GM18511 (cell line): ENCODE results near the gene GNB3.
"Not testable (repeated sequence)": the region's sequence is repeated elsewhere in the genome, so short reads cannot be mapped to it uniquely, and the experiment has no call there.

Experiments
- ATAC-seq: cut with Tn5 transposase; IDR thresholded peaks from one replicate; pipeline ENCODE4 v1.9.1; 2021; ENCODE audit warnings: mild to moderate bottlenecking, moderate library complexity; ENCODE audit not compliant: unreplicated experiment

GNB3 gene

DNA sequence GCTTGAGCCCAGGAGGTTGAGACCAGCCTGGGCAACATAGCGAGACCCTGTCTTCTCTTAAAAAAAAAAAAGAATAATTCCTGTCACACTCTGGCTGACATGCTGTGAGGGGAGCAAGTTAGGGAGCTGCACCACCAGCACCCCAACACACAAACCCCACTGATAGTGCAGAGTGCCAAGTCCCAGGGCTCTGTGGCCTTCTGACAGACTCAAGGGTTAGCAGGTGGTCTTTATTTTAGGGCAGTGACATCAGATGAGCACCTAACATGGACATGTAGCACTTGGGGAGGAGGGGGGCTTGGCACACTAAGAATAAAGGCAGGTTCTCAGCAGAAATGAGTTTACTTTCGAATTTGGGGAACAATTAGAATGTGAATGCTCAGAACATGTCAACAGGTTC is 18.1 kb downstream of the GNB3 start:
- ATAC-seq = no peak

DNA sequence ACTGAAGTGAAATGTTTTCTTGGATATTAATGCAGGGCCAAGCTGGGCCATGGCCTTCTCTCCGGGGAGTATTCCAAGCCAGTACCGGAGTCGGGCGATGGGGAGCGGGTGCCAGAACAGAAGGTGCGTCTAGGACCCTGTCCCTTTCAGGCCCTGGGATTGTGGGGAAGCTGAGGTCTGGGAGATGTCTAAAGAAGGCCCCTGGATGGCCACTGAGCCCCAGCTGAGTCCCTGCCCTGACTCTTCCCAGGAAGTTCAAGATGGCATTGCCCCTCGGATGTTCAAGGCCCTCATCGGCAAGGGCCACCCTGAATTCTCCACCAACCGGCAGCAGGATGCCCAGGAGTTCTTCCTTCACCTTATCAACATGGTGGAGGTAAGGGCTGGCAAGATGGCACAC is 19.4 kb downstream of the GNB3 start:
- ATAC-seq = no peak

DNA sequence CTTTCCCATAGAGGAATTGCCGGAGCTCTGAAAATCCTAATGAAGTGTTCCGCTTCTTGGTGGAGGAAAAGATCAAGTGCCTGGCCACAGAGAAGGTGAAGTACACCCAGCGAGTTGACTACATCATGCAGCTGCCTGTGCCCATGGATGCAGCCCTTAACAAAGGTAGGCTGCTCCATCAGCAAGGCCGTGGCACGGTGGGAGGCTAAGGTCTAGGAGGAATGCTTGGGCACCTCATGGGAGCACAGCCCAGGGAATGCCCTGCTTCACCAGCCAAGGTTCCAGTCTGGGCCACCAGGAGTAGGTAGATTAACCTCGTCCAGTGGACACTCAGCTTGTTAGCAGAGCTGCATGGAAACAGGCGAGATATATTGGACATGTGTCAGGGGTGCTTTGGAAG is 20.2 kb downstream of the GNB3 start:
- no peak for ATAC-seq

DNA sequence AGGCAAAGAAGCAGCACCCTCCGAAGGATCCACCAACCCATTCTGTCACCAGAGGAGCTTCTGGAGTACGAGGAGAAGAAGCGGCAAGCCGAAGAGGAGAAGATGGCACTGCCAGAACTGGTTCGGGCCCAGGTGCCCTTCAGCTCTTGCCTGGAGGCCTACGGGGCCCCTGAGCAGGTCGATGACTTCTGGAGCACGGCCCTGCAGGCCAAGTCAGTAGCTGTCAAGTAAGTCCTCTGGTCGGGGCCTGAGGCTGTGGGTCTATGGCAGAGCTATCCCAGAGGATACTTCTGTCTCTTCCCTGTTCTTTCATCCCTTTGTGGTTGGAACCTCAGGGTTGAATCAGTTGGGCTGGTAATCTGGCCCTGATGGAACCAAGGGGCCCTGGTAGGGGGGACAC is 20.7 kb downstream of the GNB3 start:
- no peak for ATAC-seq

DNA sequence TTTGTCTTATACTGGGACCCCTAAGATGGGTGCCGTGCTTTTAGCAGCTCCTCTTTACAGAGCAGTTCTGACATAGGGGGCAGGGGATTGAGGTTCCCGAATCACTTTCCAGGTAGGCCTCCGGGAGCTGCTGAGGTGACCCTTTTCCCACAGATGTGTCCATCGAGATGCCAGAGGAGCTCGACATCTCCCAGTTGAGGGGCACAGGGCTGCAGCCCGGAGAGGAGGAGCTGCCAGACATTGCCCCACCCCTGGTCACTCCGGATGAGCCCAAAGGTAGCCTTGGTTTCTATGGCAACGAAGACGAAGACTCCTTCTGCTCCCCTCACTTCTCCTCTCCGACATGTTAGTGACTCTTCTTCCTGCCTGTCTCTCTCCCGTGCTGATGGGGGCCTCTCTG is 22.3 kb downstream of the GNB3 start:
- no peak for ATAC-seq

DNA sequence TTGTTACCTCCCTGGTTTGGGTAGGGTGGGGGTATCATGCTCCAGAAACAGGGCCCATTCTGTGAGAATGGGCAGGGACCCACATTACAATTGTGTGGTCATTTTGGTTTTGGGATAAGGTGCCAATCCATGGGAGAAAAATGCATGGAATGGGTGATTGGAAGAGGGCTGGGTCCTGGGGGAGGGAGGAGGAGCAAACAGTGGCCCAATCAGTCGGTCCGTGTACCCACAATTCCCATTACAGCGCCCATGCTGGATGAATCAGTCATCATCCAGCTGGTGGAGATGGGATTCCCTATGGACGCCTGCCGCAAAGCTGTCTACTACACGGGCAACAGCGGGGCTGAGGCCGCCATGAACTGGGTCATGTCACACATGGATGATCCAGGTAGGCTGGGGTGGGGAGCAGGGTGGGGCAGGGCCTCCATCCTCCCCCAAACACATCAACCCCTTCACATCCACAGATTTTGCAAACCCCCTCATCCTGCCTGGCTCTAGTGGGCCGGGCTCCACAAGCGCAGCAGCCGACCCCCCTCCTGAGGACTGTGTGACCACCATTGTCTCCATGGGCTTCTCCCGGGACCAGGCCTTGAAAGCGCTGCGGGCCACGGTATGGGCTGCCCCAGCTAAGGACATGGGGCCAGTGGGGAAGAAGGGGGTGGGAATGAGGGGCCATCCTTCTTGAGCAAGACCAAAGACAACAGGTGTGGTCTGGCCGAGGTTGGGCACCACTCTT is 23.0 kb downstream of the GNB3 start:
- no peak for ATAC-seq

DNA sequence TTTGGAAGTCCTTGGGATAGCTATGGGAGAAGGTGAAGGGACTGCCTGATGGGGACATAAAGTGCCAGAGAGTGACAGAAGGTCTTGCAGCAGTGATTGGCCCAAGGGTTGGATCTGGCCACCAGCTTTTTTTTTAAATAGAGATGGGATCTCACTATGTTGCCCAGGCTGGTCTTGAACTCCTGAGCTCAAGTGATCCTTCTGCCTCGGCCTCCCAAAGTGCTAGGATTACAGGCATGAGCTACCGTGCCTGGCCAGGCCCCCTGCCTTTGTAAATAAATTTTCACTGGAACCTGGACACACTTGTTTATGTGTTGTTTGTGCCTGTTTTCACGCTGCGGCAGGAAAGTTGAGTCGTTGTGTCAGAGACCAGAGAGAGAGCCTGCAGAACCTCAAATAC is 24.6 kb downstream of the GNB3 start:
- ATAC-seq = not testable (repeated sequence)

DNA sequence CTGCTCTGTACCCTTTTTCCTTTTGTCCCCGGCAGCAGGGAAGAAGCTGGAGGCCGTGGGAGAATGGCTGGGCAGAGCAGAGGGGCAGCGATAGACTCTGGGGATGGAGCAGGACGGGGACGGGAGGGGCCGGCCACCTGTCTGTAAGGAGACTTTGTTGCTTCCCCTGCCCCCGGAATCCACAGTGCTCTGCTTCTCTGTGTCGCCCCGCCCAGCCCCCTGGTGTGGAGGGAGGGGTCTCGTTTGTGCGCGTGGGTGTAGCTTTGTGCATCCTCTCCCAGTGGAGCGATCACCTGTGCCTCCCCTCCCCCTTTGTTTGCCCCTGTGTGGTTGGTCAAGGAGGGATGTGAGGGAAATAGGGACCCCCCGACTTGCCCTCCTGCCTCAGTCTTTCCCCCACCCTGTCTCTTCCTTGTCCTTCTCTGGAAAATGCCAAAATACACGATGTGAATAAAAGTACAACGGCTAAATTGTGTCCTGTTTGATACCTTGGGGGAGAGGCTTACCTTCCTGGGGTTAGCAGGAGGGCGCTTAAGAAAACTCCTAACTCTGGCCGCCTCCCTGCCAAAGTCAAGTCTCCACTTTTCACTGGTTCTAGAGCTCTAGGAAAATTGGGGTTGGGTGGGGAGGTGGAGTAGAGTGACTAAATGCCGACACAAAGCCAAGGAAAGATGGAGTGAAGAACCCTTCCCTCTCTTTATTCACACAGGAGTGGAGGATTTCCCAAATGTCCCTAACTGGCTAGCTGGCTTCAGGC is 25.6 kb downstream of the GNB3 start:
- ATAC-seq = no peak

DNA sequence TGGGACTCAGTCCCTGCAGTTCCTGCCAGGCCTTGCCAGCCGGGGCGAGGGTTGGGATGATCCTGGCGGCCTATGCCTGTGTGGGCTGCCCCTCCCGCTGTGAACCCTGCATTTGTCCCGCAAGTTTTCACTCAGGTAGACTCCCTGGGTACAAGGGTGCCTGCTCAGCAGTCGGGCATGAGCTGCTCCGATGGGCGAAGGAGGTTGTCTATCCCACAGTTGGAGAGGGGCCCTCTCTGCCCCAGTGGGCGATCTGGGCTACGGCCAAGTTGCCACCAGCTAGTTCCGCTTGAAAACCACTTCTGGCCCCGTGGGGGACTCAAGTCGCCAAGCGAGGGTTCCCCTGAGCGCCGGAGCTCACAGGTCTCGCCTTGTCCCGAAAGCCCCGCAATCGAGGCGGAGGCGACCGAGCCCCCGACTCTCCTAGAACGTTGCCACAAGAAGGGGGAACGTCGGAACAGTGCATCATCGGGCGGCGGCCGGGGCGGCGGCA is 26.2 kb downstream of the GNB3 start:
- peak; percentile 15 for ATAC-seq

DNA sequence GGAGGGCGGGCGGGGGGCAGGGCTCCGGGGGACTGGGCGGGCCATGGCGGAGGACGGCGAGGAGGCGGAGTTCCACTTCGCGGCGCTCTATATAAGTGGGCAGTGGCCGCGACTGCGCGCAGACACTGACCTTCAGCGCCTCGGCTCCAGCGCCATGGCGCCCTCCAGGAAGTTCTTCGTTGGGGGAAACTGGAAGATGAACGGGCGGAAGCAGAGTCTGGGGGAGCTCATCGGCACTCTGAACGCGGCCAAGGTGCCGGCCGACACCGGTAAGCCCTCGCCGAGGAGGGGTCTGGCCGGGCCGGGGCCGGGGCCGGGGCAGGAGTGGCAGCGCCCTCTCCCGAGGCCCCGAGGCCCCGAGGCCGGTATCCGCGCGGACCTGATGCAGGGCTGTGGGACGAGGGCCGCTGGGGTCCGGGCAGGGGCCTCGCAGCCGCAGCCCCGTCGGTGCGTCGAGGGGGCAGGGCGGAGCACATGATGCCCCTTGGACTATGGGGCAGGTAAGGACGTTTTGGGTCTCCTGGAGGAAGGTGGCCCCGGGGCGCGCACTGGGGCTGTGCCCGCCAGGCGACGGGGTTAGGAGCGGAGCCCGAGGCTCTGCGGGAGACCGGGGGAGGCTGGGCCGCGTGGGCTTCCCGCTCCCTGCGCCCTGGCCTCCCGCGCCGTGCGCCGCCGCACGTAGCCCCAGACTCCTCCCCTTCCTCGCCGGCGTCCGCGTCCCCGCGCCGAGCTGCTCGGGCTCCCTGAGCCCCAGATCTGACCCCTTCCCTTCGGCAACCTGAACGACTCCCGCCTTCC is 26.9 kb downstream of the GNB3 start, which contains the start of gene TPI1:
TPI1 (plus strand) TSS at position 119 of the 798 bp plus-strand sequence; CDS start at position 155, 36 bp downstream.
- ATAC-seq = peak; percentile 66

DNA sequence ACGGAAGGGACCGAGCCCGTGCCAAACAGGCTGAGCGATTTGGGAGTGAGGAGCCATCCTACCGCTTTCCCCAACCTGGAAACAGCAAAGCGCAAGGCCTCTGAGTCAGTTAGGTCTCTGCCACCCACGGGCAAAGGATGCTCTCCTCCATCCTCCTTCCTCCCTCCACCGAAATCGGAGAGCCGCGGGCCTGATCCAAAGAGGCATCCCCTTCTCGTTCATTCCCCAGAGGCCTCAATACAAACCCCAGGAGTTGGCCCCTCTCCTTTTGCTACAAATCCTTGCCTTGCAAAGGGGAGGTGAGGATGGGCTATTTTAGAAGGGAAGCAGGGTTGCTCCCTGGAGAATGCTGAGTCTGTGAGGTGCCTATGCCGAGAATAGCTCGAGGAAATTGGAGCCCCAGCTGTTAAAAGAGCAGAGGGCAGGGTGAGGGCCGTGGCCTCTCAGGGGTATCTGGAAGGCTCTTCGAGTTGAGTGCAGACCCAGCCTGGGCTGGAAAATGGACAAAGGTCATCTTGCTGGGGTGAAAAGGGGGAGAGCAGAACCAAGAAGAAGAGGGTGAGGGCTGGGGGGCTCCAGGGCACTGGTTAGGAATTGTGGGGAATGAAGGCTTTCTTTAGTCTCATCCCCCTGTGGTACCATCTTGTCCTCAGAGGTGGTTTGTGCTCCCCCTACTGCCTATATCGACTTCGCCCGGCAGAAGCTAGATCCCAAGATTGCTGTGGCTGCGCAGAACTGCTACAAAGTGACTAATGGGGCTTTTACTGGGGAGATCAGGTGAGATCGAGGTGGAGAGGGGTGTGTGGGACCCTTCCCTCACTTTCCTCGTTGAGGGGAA is 27.7 kb downstream of the GNB3 start:
- no peak for ATAC-seq

DNA sequence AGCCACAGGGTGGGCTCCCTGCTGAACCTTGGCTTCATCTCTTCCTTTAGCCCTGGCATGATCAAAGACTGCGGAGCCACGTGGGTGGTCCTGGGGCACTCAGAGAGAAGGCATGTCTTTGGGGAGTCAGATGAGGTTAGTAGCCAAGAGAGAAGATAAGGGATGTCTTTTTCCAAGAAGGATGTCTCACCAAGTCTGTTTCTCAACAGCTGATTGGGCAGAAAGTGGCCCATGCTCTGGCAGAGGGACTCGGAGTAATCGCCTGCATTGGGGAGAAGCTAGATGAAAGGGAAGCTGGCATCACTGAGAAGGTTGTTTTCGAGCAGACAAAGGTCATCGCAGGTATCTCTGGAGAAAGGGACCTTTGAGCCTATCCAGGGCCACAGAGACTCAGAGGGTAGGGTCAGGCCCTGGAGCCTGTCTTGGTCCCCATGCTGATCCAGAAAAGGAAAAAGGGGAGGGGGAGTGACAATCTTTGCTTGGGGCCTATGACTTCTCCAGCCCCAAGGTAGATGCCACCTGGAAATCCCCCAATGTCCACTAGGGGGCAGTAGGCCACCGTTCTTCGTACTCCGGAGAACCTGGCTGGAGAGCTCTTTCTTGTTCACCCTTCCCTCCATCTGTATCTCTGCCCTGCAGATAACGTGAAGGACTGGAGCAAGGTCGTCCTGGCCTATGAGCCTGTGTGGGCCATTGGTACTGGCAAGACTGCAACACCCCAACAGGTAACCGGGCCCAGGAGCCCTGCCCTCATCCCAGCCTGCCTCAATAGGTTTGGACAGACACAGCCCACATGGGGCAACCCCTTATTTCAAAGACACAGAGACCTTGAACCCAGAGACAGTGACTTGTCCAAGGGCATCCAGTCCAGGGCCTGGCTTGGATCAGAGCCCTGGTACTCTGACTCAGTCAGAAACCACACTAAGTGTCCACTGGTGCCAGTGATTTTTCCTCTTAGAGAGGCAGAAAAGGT is 28.6 kb downstream of the GNB3 start:
- no peak for ATAC-seq

DNA sequence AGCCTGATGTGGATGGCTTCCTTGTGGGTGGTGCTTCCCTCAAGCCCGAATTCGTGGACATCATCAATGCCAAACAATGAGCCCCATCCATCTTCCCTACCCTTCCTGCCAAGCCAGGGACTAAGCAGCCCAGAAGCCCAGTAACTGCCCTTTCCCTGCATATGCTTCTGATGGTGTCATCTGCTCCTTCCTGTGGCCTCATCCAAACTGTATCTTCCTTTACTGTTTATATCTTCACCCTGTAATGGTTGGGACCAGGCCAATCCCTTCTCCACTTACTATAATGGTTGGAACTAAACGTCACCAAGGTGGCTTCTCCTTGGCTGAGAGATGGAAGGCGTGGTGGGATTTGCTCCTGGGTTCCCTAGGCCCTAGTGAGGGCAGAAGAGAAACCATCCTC is 29.6 kb downstream of the GNB3 start:
- ATAC-seq = not testable (repeated sequence)

DNA sequence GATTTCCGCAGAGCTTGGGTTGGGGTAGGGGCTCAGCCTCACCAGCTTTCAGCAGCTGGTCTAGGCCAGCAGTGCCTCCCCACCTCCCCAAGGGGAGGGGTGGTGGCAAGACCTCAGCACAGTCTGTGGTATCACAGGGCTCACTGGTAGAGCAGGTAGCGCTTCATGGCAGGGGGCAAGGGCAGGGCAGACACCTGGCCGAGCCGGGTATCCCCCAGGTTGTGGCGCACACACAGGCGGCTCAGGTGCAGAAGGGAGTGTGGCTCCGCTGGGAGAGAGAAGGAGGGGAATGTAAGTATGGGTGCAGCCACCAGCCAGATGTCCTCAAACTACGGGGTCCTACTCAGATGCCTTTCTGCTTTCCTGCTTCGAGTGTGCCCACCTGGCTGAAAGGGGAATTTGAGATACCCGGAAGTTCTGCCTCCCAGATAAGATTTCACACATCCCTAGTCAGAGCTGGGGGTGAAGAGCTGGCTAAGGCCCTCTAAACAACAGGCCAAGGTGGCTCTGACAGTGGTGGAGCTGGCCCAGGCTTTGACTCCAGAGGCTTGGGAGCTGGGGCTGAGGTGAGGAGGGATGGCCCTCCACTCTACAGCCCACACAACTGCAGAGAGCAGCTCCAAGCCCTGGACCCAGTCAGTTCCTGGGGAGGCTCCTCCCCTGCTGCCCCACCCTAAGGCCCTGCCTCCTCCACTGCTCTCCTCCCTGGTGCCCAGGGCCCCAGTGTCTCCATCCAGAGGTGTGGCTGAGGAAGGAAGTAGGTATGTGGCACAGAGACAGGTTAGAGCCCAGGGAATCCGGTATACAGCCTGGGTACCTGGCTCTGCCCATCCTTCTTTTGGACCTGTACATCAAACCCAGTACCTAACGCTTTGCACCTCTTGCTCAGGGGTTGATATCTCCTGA is 30.6 kb downstream of the GNB3 start:
- no peak for ATAC-seq

DNA sequence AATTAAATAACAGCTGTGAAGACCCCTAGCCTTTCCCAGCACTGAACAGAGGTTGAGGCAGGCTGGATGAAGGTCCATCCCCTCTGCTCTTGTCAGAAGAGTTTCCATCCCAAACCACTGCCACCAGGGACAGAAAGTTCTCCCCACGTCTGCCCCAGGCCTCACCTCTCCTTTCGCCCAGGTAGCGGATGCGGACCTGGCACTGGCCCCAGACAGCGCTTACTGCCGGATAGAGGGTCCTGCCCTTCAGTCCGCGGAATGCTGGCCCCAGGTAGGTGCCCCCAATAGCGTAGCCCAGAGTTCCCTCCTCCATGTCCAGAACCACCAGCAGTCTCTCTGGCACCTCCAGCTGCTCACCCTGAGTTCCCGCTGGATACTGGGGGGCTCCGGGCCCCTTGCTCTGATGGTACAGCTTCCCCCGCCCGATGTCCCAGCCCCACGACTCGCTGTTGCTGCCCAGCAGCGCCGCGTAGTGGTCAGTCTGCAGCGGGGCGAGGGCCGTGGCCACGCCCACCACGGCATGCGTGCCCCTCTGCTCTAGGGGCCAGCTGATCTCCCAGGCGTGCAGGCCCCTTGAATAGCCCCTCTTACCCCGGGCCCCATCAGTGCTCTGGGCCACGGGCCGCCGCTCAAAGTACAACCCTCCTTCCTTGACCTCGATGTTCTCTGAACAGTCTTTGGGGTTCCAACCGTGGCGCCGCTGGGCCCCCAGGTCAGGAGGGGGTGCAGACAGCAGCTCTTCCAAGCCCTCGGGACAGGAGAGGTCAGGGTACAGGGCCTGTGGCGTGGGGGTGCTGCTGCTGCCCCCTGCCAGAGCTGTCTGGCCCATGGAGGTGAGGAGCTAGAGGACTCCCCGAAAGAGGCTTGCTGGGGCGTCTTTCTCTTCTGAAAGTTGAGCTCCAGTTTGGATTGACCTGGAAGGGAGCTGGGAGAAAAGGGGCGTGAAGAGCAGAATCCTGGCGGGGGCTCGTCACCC is 31.6 kb downstream of the GNB3 start:
- ATAC-seq = peak; percentile 43

DNA sequence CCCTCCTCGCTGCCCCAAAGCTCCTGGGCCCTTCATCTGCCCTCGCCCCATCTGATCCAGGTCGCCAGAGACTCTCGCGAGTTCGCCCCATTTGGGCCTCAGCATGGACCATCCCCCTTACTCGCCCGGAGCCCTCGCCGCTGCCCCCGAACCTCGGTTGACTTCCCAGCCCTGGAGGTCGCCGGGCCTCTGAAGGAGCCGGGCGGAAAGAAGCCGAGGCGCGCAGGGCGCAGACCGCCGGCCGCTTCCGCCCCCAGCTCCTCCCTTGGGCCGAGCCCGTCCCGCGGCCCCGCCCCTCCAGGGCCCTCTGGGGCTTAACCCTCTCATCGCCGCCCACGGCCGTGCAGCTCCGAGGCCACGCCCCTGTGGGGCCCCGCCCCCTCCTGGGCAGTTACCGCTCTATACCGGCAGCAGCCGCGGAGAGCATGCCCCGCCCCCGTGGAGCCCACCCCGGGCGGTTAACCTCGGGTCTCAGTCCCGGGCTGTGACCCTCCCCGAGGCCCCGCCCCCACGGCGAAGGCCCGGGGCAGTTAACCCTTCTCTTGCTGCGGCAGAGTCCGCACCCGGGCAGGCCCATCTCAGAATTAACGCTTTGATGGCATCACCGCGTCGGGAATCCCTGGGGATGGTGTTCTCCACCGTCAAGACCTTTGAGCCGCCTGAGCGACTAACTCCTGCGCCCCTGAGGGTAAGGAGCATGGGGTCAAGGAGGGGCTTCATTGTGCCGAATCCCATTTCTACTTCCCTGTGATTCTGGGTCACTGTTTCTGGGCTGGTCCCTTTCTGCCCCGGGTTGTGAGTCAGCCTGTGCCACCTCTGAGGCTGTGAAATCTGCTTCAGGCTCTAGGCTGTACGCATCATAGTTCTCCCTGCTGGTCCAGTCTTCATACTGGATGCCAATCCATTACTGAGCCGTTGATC is 32.6 kb downstream of the GNB3 start, which contains the start of gene SPSB2:
SPSB2 (minus strand) TSS at position 210 of the 921 bp plus-strand sequence. CDS start 402 bp downstream, outside the sequence.
- ATAC-seq = peak; percentile 77
